ENCODE measurements around the gene CBY1. TPM values are rescaled to one million over a fixed set of nuclear protein-coding genes. Genes with fewer than 3 reads are reported as not detected.

Gene CBY1
- total RNA-seq, 1 donor from 2014 or later: 39.4 TPM

DNA sequence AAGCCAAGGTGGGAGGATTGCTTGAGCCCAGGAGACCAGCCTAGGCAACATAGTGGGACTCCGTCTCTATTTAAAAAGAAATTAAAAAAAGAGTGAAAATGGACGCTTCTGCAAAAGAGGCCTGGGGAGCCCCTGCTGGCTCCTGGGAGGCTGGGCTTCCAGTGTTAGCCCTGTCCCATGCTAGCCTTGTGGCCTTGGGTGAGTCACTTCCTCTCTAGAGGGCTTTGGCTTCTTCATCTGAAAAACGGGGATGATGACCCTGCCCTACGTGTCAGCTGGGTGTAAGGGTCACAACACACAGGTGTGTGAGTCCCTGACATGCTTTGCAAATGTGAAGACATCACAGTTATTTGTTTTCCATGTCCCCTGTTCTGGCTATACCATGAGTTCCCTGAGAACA, 33.1 kb upstream of the CBY1 start:
- H3K36me3 Mint-ChIP-seq (ENCODE audit: low read depth): peaks cover 15% of the 10 kb centered on the region
- peaks cover 2% of the 10 kb centered on the region for H3K9me3 Mint-ChIP-seq
- no peak overlapping the region for H3K4me3 Mint-ChIP-seq
- no peak overlapping the region for H3K27ac Mint-ChIP-seq (ENCODE audit: unreplicated experiment)
- TF ChIP-seq CTCF (conservative IDR thresholded peaks at IDR 0.05): no peak
- H3K27me3 Mint-ChIP-seq (ENCODE audit: low read depth): no peaks in the 10 kb centered on the region
- DNase-seq (ENCODE audit: low read depth, low spot score): no peak
- no peaks in the 10 kb centered on the region for H3K4me1 Mint-ChIP-seq

DNA sequence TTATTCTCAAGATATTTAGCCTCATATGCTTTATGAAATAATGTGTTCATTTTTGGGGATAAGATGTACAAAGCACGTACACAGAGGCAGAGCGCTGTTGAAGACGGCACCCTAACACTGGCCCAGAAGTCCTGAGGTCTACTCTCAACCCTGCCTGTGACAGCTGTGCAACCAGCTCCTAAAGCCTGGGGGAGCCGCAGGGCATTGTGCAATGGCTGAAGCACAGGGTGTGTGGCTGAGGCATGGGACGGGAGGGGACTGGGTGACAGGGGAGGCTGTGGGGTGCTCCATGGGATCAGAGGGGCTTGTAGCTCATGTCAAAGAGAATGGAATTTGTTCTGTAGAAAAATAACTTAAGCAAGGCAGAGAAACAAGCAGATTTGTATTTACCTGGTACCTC, 28.0 kb upstream of the CBY1 start:
- Mint-ChIP-seq H3K27me3 (ENCODE audit: low read depth) (no peaks in the 10 kb centered on the region), H3K27ac (ENCODE audit: unreplicated experiment) (no peak overlapping the region)
- no peak for DNase-seq (ENCODE audit: low read depth, low spot score)

DNA sequence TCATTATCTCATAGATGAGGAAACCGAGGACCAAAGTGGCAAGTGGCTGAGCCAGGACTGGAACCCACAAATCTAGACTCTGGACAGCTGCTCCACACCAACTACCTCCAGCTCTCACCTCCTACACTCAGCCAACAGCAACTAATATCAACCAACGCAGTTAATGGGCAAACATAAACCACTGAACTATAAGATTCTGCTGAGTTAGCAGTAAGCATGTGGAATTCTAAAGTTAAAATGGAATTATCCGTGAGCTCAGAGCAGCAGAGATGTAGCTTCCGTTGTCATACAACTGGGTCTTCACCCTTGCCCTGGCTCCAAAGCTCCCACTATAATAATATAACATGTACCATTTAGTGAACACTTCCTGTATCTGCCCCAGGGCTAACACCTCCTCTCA, 27.3 kb upstream of the CBY1 start:
- DNase-seq (ENCODE audit: low read depth, low spot score): no peak
- no peaks in the 10 kb centered on the region for H3K9me3 Mint-ChIP-seq
- no peak for TF ChIP-seq CTCF (conservative IDR thresholded peaks at IDR 0.05)
- no peaks in the 10 kb centered on the region for H3K27me3 Mint-ChIP-seq (ENCODE audit: low read depth)
- no peak overlapping the region for H3K4me3 Mint-ChIP-seq
- no peaks in the 10 kb centered on the region for H3K4me1 Mint-ChIP-seq
- H3K36me3 Mint-ChIP-seq (ENCODE audit: low read depth): no peaks in the 10 kb centered on the region
- no peak overlapping the region for H3K27ac Mint-ChIP-seq (ENCODE audit: unreplicated experiment)

More for the DNA sequence above, 28.0 kb upstream of the CBY1 start:
- no peaks in the 10 kb centered on the region for H3K4me1 Mint-ChIP-seq
- TF ChIP-seq CTCF (conservative IDR thresholded peaks at IDR 0.05): no peak
- no peak overlapping the region for H3K4me3 Mint-ChIP-seq
- no peaks in the 10 kb centered on the region for H3K9me3 Mint-ChIP-seq
- H3K36me3 Mint-ChIP-seq (ENCODE audit: low read depth): no peaks in the 10 kb centered on the region

DNA sequence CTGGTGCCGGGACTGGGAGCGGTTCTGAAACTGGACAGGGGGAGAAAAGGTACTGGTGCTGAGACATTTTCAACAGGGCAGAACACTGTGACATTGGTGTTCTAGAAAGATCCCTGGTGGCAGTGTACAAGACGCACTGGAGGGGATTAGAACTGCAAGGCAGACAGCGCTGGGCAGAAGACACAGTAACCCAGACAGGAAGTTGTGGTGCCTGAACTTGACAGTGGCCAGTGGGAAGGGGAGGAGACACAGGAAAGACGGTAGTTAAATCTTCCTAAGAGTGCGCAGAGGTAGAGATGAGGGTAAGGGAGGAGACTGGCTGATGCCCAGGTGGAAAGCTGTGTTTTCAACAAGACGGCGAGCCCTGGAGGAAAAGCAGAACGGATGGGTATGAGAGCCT, 24.7 kb upstream of the CBY1 start:
- H3K4me1 Mint-ChIP-seq: no peaks in the 10 kb centered on the region

DNA sequence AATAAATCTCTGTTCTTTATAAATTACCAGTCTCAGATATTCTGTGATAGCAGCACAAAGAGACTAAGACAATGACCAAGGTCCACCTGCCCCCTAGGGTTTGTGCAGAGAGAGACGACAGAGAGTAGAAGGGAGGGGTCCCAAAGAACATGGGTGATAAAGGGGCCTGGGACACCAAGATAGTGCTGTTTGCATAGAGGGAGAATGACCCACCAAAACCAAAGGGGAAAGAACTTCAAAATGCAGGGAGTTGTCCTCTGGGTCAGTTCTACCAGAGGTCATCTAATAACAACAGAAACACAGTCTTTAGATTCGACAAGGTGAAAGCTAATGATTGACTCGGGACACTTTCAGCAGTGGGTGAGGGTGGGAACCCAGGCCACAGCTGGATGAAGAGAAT, 23.9 kb upstream of the CBY1 start:
- no peak for DNase-seq (ENCODE audit: low read depth, low spot score)
- no peaks in the 10 kb centered on the region for H3K4me1 Mint-ChIP-seq
- no peak overlapping the region for H3K27ac Mint-ChIP-seq (ENCODE audit: unreplicated experiment)
- no peaks in the 10 kb centered on the region for H3K27me3 Mint-ChIP-seq (ENCODE audit: low read depth)
- TF ChIP-seq CTCF (conservative IDR thresholded peaks at IDR 0.05): no peak
- no peaks in the 10 kb centered on the region for H3K36me3 Mint-ChIP-seq (ENCODE audit: low read depth)
- H3K4me3 Mint-ChIP-seq: no peak overlapping the region
- no peaks in the 10 kb centered on the region for H3K9me3 Mint-ChIP-seq

More for the DNA sequence above, 24.7 kb upstream of the CBY1 start:
- DNase-seq (ENCODE audit: low read depth, low spot score): no peak
- no peak overlapping the region for H3K27ac Mint-ChIP-seq (ENCODE audit: unreplicated experiment)
- H3K27me3 Mint-ChIP-seq (ENCODE audit: low read depth): no peaks in the 10 kb centered on the region
- H3K36me3 Mint-ChIP-seq (ENCODE audit: low read depth): no peaks in the 10 kb centered on the region
- H3K4me3 Mint-ChIP-seq: no peak overlapping the region
- no peaks in the 10 kb centered on the region for H3K9me3 Mint-ChIP-seq
- TF ChIP-seq CTCF (conservative IDR thresholded peaks at IDR 0.05): no peak

DNA sequence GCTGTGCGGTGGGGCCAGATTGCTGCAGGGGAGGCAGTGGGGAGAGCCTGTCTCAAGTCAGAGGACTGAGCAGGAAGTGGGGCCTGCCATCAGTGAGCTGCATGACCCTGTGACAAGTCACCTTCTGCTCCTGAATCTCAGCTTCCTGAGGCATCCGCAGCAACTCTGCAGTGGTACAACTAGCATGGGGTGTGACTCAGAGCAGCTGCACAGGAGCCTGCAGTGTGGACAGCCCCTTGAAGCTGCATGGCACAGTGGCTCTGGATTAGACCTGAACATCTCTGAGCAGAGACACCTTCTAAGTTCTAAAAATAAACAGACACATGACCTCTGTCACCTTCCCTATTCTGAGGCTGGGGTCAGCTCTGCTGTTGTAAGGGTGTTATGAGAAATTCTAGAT, 18.2 kb upstream of the CBY1 start:
- no peak overlapping the region for H3K27ac Mint-ChIP-seq (ENCODE audit: unreplicated experiment)
- no peak for TF ChIP-seq CTCF (conservative IDR thresholded peaks at IDR 0.05)
- no peak for DNase-seq (ENCODE audit: low read depth, low spot score)
- no peak overlapping the region for H3K4me3 Mint-ChIP-seq
- H3K36me3 Mint-ChIP-seq (ENCODE audit: low read depth): peaks cover 3% of the 10 kb centered on the region
- H3K4me1 Mint-ChIP-seq: no peaks in the 10 kb centered on the region
- H3K27me3 Mint-ChIP-seq (ENCODE audit: low read depth): no peaks in the 10 kb centered on the region
- H3K9me3 Mint-ChIP-seq: no peaks in the 10 kb centered on the region

Measured in neural crest cell (in vitro differentiated cells).